Retinal pigment epithelial cell (primary cell): ENCODE measurements around the gene CFAP57.

Experiments used
- DNase-seq: peaks from one replicate; pipeline ENCODE4 v3.0.0-alpha.2; 2010; ENCODE audit warnings: low read depth
- H3K4me3 ChIP-seq: 2 replicates; pipeline ENCODE4 v1.5.1; 2011; ENCODE audit warnings: mild to moderate bottlenecking, low read length, control low read depth, moderate library complexity
- TF ChIP-seq, protein P1 (sequence below): conservative IDR thresholded peaks from 2 replicates; pipeline ENCODE4 v1.5.1; 2011; ENCODE audit warnings: low read depth, low read length, control low read depth, inconsistent platforms

Gene CFAP57

DNA sequence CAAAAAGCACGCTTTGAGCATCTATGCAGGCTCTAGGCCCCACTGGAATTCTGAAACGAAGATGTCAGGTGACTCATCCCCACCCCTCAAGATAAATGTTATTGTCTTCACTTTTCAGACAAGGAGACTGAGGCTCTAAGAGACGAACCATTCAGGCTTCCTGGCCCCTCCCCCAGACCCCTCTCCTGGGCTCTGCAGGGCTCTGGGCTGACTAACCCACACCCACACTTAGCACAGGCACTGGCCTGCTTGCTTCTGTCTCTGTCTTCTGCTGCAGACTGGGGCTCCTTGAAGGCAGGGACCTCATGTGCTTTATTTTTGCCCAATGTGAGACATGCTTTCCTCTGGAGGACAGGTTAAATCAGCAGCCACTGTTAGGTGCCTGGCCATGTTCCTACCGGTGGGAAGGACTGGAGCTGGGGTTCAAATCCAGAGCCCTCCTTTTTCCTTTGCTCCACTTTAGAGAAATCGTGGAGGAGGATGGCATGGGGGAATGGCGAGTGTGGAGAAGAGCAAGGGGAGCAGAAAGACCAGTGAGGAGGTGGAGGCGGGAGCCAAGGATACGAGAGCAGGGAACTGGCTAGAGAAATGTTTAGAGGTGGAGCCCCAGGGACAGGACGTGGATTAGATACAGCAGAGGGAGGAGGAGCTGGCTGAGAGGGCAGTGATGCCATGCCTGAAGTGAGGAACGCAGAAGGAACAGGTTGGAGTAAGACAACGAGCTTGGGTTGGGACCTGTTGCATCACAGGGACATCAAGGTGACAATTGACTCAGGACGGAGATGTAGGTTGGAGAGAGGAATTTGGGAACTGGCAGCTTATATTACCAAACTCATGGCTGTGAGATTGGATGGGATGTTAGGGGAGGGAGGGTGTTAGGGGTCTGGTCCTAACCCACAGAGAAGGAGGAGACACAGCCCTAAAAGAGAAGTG, 99.3 kb downstream of the CFAP57 start:
- peak overlapping the region; percentile 50 for H3K4me3 ChIP-seq
- no peak for DNase-seq

DNA sequence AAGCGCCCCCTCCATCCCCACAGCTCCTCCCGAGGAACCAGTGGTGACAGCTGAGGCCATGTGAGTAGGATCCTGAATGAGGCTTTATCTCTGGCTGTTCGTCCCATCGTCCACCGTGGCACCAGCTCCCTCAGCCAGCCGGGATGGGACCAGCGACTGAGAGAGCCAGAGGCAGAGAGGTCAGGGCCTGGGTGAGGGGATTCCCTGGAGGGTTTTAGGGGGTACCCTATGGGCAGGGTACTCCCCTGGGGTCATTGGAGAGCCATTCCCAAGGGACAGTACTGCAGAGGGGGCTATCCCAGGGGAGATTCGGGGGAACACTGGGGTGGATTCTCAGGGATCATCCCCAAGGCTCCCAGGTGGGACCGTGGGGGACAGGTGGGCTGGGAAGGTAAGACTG, 100.0 kb downstream of the CFAP57 start:
- no peak for DNase-seq
- H3K4me3 ChIP-seq, result no peak overlapping the region
- TF ChIP-seq, protein P1, sequence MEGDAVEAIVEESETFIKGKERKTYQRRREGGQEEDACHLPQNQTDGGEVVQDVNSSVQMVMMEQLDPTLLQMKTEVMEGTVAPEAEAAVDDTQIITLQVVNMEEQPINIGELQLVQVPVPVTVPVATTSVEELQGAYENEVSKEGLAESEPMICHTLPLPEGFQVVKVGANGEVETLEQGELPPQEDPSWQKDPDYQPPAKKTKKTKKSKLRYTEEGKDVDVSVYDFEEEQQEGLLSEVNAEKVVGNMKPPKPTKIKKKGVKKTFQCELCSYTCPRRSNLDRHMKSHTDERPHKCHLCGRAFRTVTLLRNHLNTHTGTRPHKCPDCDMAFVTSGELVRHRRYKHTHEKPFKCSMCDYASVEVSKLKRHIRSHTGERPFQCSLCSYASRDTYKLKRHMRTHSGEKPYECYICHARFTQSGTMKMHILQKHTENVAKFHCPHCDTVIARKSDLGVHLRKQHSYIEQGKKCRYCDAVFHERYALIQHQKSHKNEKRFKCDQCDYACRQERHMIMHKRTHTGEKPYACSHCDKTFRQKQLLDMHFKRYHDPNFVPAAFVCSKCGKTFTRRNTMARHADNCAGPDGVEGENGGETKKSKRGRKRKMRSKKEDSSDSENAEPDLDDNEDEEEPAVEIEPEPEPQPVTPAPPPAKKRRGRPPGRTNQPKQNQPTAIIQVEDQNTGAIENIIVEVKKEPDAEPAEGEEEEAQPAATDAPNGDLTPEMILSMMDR, result no peak

More for the DNA sequence above, 99.3 kb downstream of the CFAP57 start:
- TF ChIP-seq, protein P1, result no peak

DNA sequence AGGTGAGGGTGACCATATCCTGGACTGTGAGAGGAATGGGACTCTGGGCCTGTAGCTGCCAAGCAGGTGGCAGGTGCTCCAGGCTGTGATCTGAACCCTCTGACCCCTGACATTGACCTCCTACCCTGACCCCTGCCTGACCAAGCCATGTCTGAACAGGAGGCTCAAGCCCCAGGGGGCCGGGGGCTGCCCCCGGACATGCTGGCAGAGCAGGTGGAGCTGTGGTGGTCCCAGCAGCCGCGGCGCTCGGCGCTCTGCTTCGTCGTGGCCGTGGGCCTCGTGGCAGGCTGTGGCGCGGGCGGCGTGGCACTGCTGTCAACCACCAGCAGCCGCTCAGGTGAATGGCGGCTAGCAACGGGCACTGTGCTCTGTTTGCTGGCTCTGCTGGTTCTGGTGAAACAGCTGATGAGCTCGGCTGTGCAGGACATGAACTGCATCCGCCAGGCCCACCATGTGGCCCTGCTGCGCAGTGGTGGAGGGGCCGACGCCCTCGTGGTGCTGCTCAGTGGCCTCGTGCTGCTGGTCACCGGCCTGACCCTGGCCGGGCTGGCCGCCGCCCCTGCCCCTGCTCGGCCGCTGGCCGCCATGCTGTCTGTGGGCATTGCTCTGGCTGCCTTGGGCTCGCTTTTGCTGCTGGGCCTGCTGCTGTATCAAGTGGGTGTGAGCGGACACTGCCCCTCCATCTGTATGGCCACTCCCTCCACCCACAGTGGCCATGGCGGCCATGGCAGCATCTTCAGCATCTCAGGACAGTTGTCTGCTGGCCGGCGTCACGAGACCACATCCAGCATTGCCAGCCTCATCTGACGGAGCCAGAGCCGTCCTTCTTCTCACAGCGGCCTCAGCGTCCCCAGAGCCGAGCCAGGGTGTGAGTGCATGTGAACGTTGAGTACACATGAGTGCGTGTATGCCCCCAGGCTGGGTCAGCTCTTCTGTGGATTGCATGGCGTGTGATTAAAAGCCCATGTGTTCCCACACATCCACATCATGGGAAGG, 100.7 kb downstream of the CFAP57 start:
- TF ChIP-seq, protein P1, result no peak
- no peak for DNase-seq
- H3K4me3 ChIP-seq, result no peak overlapping the region

DNA sequence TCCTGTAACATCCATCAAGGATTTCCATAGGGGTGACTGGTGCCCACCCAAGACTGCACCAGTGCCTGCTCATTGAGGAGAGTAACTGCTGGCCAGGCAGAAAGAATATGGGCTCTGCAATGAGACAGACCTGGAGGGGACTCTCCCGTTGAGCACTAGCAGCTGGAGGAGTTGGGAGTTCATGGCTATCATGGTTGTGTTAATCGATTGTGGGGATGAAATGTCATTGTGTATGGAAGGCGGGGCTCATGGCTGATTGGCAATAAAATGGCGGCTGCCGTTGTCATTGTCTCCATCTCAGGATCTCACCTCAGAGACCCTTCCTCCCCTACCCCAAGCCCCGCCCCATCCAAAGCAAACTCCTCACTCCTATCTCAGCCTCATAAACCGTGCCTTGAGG, 101.6 kb downstream of the CFAP57 start:
- TF ChIP-seq, protein P1, result no peak
- no peak for DNase-seq
- H3K4me3 ChIP-seq, result no peak overlapping the region

DNA sequence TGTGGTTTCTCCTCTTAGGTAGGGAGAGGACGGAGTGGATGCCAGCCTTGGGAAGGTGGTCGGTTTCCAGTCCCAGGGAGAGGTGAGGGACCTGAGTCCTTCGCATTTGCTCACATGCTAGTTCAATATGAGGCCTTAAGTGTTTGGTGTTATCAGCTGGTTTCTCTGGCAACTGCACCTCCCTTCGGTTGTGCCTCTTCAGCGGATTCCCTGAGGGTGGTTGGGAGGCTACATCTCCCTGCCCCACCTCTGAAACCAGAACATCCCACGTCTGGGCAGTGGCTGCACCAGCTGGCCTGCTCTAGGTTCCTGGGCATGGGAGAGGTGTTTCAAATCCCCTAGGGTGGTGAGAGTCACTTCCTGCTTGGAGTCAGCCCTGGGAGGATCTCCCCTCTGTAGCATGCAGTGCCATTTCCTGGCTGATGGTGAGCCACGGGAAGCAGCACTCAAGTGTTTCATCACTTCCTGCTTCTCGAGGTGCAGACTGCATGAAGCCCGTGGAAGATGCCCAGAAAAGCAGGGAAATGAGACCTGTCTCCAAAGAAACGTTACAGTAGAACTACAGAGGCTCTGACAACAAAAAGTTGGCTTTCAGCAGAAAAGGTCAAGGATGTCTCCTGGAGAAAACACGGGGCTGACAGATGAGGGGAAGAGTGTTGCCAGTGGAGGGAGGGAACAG, 102.1 kb downstream of the CFAP57 start:
- no peak for DNase-seq
- TF ChIP-seq, protein P1, result no peak
- no peak overlapping the region for H3K4me3 ChIP-seq

DNA sequence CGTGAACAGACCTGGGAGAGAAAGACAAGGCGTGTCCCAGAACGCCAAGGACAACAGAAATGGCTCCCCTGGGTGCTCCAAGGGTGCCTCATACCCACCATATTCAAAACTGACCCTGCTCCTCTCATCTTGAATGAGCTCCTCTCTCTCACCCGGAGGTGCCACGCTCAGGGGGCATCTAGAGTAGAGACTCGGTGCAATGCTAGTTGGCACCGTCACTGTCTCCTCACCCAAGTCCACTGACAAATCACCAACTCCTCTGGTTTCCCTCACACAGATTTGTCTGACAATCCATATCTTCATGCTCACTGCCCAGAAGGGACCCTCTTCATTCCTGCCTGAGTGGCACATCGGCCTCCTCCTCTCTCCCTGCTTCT, 102.7 kb downstream of the CFAP57 start:
- TF ChIP-seq, protein P1, result no peak
- H3K4me3 ChIP-seq, result no peak overlapping the region
- DNase-seq, result no peak
